ENCODE data around the gene PLXNA3.

The PLXNA3 gene

DNA sequence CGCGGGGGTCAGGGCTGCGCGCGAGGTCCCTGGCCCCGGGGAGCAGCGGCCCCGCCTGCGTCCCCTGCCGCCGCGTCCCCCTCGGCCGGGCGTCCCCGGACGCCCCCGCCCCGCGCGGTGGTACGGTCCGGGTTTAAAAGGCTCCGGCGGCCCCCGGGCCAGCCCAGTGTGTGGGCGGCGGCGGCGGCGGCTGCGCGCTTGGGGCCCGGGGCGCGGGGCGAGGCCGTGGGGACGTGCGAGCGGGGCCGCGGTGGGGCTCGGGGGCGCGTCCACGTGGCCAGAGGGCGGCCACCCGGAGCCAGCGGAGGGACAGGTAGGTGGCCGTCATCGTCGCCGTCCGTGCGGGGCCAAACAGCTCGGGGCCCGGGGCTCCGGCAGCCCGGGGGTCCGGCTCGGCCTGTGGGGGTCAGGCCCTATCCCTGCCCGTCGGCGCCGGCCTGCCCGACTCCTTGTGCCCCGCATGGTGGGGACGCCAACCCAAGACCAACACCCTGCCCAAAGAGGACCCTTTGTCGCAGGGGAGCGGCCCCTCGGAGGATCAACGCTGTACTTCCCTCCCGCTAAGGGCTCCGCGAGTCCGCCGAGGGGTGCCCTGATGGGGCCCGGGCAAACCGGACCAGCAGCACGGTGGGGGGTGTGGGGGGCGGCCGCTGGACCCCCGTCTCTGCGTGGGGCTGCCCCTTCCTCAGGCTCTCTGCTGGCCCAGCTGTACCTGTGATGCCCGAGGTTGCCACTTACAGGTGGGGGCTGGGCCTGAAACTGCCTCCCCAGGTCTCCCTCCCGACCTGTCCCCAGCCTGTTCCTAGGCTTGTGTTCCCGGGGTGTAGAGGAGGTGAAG is at the start of gene PLXNA3:
Gene PLXNA3 (plus strand): TSS at position 166 of the 838 bp plus-strand sequence. CDS start 1,903 bp downstream, outside the sequence.
- peak; percentile 46 for DNase-seq (ENCODE audit: low spot score)

DNA sequence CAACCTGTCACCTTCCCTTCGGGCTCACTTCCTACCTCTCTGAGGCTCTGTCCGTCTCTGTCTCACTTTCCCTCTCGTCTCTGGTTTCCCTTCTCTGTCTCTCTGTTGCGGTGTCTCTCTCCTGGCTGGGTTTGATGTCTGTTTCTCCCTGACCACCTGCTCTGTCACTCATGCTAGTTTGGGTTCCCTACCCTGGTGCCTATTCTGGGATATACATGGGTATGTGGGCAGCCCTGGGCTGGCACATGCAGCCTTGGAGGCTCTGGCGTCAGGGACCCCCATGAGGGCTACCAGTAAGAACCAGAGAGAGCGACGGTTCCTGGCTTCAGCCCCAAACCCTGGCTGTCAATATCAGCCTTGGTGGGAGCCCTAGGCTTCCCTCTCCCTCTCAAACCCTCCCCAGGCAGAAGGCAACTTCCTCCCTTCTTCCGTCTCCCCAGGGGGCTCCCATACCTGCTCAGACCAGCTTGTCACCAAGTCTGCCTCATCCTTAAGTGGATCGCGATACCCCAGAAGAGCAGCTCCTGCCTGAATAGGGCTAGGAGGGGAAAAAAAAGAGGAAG is 49.3 kb upstream of the PLXNA3 start:
- no peak for DNase-seq (ENCODE audit: low spot score)

DNA sequence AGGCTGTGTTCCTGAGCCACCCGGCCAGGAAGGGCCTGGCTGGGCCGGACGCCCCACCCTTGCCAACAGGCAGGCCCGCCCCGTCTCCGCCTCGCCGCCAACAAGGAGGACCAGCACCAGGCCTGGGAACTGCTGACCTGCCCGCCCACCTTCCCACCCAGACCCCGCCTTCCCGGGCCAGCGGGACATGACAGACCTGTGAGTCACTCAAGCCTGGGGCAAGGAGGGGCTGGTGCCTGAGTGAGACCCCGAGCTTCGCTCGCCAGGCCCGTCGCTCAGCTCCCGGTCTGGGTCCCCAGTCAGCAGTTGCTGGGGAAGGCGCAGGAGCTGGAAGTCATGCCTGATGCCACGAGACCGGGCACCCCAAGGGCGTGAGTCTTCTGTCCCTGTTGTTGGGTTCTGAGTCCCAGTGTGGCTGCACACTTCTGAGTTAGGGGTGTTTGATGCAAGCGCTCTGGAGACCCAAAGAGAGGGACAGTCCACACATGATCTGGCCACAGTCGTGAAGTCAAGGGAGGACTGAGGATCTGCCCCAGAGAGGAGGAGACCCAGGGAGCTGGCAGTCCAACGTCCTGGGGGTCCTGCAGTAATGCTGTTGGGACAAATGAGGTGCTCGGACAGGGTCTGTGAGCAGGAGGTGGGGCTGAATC is 48.7 kb upstream of the PLXNA3 start, which contains the start of gene DNASE1L1:
Gene DNASE1L1 (minus strand): TSS at position 33 of the 650 bp plus-strand sequence. CDS start 3,686 bp downstream, outside the sequence.
- no peak for DNase-seq (ENCODE audit: low spot score)

DNA sequence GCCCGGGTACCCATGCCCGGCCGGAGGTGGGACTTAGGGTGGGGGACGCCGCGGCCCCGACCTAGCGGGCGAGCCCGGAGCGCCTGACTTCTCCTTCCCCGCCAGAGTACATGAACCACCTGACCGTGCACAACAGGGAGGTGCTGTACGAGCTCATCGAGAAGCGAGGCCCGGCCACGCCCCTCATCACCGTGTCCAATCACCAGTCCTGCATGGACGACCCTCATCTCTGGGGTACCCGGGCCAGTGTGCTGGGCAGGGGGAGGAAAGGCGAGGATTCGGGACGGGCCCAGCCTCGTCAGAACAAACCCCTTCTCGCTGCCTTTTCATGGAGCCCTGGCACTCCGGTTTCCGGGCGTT is 46.1 kb upstream of the PLXNA3 start:
- DNase-seq (ENCODE audit: low spot score) = peak; percentile 71

DNA sequence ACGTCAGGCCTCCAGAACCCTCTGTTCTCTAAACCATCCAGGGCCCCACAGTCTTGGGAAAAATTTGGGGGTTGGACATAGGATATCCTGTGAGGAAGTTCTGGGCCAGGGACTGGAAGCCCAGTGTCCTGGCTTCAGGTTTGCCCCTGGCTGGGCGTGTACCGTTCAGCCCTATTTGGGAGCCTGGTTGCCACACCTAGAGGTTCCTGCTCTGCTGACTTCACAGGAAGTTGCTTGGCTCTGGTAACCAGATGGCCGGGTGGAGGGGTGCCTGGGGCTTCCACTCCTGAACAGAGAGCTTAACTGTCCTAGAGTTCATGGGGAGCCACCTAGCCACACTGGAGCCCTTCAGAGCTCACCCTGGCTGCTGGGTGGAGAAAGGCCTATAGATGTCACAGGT is 45.6 kb upstream of the PLXNA3 start:
- DNase-seq (ENCODE audit: low spot score) = no peak

- no peak for DNase-seq (ENCODE audit: low spot score)
Observed at GRCh38 chrX:154413142-154413541, 44.9 kb upstream of the PLXNA3 start.

DNA sequence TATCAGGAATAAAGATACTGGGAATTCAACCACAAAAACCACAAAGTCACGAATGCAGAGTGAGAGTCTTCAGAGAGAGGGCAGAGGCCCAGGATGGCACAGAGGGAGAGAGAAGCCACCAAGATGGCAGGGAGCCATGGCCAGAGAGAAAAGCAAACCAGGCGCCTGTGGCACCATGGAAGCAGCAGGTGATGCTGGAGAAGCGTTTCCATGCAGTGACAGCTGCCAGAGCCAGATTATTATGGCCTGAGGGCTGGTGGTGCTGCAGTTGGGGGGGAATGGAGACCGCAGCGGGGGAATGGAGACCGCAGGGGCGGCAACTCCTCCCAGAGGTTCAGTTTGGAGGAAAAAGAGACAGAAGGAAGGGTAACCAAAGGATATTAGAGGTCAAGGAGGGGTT is 40.9 kb upstream of the PLXNA3 start:
- no peak for DNase-seq (ENCODE audit: low spot score)

GRCh38 chrX:154419189-154419588 is 38.9 kb upstream of the PLXNA3 start:
- no peak for DNase-seq (ENCODE audit: low spot score)

- DNase-seq (ENCODE audit: low spot score) = no peak
Observed at GRCh38 chrX:154419688-154420401, 38.2 kb upstream of the PLXNA3 start.

GRCh38 chrX:154420402-154420756 is 37.7 kb upstream of the PLXNA3 start:
- DNase-seq (ENCODE audit: low spot score) = no peak

- no peak for DNase-seq (ENCODE audit: low spot score)
Observed at GRCh38 chrX:154426916-154427770, 30.9 kb upstream of the PLXNA3 start.

GRCh38 chrX:154428176-154429171 is 29.6 kb upstream of the PLXNA3 start, which contains the start of gene ATP6AP1:
ATP6AP1 (plus strand) TSS chrX:154428677; CDS start chrX:154428693, 16 bp downstream.
- DNase-seq (ENCODE audit: low spot score) = peak; percentile 95

DNA sequence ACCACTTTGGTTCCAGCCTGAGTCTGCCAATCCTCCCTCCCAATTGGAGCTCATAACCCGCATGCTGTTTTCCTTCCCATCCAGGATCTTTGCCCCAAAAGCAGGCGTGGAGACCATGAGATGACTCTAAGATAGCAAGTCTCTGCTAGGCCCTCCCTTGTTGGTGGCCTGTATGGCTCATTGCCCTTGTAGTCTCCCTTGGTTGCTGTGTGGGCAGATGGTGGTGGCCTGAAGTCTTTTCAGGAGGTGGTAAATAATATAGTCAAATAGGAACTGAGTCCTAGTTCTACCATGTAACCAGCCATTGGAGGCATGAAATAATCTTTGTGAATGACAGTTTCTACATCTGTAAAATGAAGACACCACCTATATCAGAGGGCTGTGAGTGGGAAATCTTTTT is 28.4 kb upstream of the PLXNA3 start:
- DNase-seq (ENCODE audit: low spot score) = no peak

GRCh38 chrX:154430479-154430878 is 27.6 kb upstream of the PLXNA3 start:
- DNase-seq (ENCODE audit: low spot score) = no peak

- DNase-seq (ENCODE audit: low spot score) = no peak
Observed at GRCh38 chrX:154430916-154431315, 27.2 kb upstream of the PLXNA3 start.

GRCh38 chrX:154431341-154431740 is 26.7 kb upstream of the PLXNA3 start:
- DNase-seq (ENCODE audit: low spot score) = no peak

GRCh38 chrX:154432210-154432609 is 25.9 kb upstream of the PLXNA3 start:
- no peak for DNase-seq (ENCODE audit: low spot score)

DNA sequence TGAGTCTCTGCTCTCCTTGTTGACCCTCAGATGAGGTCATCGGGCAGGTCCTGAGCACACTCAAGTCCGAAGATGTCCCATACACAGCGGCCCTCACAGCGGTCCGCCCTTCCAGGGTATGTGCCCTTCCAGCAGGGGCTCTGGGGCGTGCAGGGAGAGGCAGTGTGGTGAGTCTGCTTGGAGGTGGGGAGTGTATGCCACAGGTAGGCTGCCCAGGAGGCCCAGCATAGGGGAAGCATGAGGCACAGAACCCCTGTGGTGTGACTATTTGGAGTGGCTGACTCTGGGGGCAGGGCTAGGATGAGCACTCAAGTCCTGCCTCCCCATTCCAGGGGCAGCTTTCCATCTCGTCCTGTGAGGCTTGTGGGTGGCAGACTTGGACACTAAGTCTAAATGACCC is 24.5 kb upstream of the PLXNA3 start:
- DNase-seq (ENCODE audit: low spot score) = no peak

DNA sequence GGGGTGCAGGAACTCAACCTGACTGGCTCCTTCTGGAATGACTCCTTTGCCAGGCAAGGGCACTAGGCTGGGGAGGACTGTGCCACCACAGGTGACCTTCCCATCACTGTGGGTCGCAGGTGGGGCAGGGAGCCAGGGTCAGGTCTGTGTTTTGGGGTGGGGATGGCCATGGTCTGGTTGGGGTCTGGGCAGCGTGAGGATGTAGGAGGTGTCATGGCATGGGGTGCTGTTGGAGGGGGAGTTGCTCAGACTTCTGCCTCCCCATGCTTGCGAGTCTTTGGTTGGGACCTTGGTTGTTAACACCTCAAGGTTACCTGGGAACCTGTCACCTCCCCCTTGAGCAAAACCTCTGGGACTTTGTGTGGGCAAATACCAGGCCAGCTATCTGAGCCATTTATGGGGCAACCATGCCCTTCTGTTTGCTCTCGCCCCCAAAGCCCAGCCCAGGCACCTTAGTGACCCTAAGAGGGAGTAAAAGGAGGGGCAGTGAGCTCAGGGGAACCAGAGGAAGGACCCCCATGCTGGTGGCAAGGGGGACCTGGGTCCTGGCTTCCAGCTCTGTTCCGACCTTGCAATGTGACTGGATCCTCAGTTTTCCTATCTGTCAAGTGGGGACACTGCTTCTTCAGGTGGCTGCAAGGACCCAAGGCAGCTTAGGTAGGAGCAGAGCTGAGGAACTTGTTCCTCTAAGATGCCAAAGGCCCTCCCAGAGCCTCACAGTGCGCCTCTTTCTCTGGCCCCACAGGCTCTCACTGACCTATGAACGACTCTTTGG is 23.5 kb upstream of the PLXNA3 start:
- DNase-seq (ENCODE audit: low spot score) = no peak
